ENCODE results near the gene MPRIP.

DNA sequence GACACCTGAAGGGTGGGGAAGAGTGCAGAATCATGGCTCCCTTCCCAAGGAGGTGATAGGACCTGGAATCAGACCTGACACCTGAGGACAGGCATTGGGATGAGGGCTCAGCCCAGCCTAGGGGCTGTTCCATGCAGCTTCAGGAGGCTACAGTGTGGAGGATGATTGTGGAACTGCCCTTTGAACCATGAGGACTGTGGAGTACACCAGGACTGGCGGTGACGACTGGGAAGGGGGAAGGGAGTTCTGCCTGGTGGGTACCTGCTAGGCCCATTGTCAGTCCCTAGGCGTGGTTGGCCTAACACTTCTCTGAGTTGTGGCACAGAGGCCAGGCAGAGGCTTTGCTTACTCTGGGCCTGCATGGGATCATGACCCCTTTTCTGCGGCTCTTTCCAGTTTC is 76.1 kb downstream of the MPRIP start:
- no peak for TF ChIP-seq CTCF (IDR thresholded peaks at IDR 0.05)
- no peak for TF ChIP-seq EZH2 (IDR thresholded peaks at IDR 0.05; ENCODE audit: borderline replicate concordance, insufficient read depth, low read depth, low read length, poor library complexity, severe bottlenecking)
